OCI-LY1 (cell line): ENCODE measurements around the gene VDR.

Experiments
- H2AFZ ChIP-seq: fragments of 200-600 bp; sonication (generic), shearing (Covaris generic); 2 replicates; pipeline ENCODE4 v1.6.0; 2014; ENCODE audit warnings: antibody characterized with exemption, mild to moderate bottlenecking, low read length
- H3F3A ChIP-seq: fragments of 200-600 bp; sonication (generic), shearing (Covaris generic); 2 replicates; pipeline ENCODE4 v1.6.0; 2014; ENCODE audit warnings: mild to moderate bottlenecking, antibody characterized with exemption, low read length, moderate library complexity; ENCODE audit not compliant: insufficient read depth
- H3K27ac ChIP-seq: fragments of 200-600 bp; sonication (generic); 2 replicates; pipeline ENCODE4 v1.5.1; 2014; ENCODE audit warnings: low read length, mixed run types, mild to moderate bottlenecking, low read depth; ENCODE audit not compliant: poor library complexity, severe bottlenecking
- H3K27me3 ChIP-seq: fragments of 200-600 bp; sonication (generic); 2 replicates; pipeline ENCODE4 v1.6.0; 2014; ENCODE audit warnings: antibody characterized with exemption, mild to moderate bottlenecking, low read length, moderate library complexity; ENCODE audit not compliant: insufficient read depth
- H3K36me3 ChIP-seq: fragments of 200-600 bp; sonication (generic); 2 replicates; pipeline ENCODE4 v1.6.1; 2014; ENCODE audit warnings: mild to moderate bottlenecking, antibody characterized with exemption, low read length, moderate library complexity, mixed read lengths; ENCODE audit not compliant: insufficient read depth
- H3K4me1 ChIP-seq: fragments of 200-600 bp; sonication (generic); 2 replicates; pipeline ENCODE4 v1.5.1; 2014; ENCODE audit warnings: mild to moderate bottlenecking, low read length, moderate library complexity; ENCODE audit not compliant: insufficient read depth, severe bottlenecking
- H3K4me2 ChIP-seq: fragments of 200-600 bp; sonication (generic), shearing (Covaris generic); 2 replicates; pipeline ENCODE4 v1.6.1; 2014; ENCODE audit warnings: low read length
- H3K4me3 ChIP-seq: fragments of 200-600 bp; sonication (generic); 2 replicates; pipeline ENCODE4 v1.5.1; 2014; ENCODE audit warnings: low read length, low read depth, mild to moderate bottlenecking, mixed read lengths; ENCODE audit not compliant: poor library complexity, severe bottlenecking
- H3K79me2 ChIP-seq: fragments of 200-600 bp; shearing (Covaris generic); 2 replicates; pipeline ENCODE4 v1.6.1; 2016; ENCODE audit warnings: mixed run types, low read length, mixed read lengths; ENCODE audit not compliant: insufficient read depth
- H3K9ac ChIP-seq: fragments of 200-600 bp; sonication (generic), shearing (Covaris generic); 2 replicates; pipeline ENCODE4 v1.6.1; 2014; ENCODE audit warnings: mild to moderate bottlenecking, low read length, mixed read lengths
- H3K9me2 ChIP-seq: fragments of 200-600 bp; sonication (generic), shearing (Covaris generic); 2 replicates; pipeline ENCODE4 v1.6.1; 2014; ENCODE audit warnings: low read depth, mild to moderate bottlenecking, low read length, mixed read lengths
- H3K9me3 ChIP-seq: fragments of 200-600 bp; shearing (Covaris generic); 2 replicates; pipeline ENCODE4 v1.6.1; 2014; ENCODE audit warnings: low read length, mixed read lengths
- H4K20me1 ChIP-seq: fragments of 200-600 bp; sonication (generic), shearing (Covaris generic); 2 replicates; pipeline ENCODE4 v1.6.0; 2016; ENCODE audit warnings: mild to moderate bottlenecking, low read length; ENCODE audit not compliant: insufficient read depth
- CTCF ChIP-seq: fragments of 200-600 bp; sonication (generic), shearing (Covaris generic); IDR thresholded peaks from 2 replicates; pipeline ENCODE4 v1.5.1; 2017; ENCODE audit warnings: mild to moderate bottlenecking, antibody characterized with exemption, low read length, moderate library complexity, mixed read lengths
- EZH2 ChIP-seq: fragments of 200-600 bp; sonication (generic), shearing (Covaris generic); IDR thresholded peaks from 2 replicates; pipeline ENCODE4 v1.8.0; 2017; ENCODE audit warnings: borderline replicate concordance, mixed run types, mild to moderate bottlenecking, antibody characterized with exemption, low read length, moderate library complexity, mixed read lengths

VDR gene

GRCh38 chr12:47856721-47857575 lies 47.8 kb downstream of the VDR start:
- Histone ChIP-seq H3K9ac (no peak overlapping the region), H3K9me3 (no peaks in the 10 kb centered on the region), H3K27ac (no peak overlapping the region), H3K4me1 (no peaks in the 10 kb centered on the region), H3K4me3 (no peak overlapping the region), H3K79me2 (no peaks in the 10 kb centered on the region), H2AFZ (no peak overlapping the region), H3K9me2 (no peaks in the 10 kb centered on the region), H3K36me3 (no peaks in the 10 kb centered on the region), H3K27me3 (no peaks in the 10 kb centered on the region), H3K4me2 (no peak overlapping the region), H4K20me1 (no peaks in the 10 kb centered on the region), H3F3A (no peaks in the 10 kb centered on the region)
- no peak for TF ChIP-seq CTCF

GRCh38 chr12:47856094-47856493 lies 48.7 kb downstream of the VDR start:
- TF ChIP-seq EZH2 (no peak), CTCF (no peak)
- H3K79me2 ChIP-seq = no peaks in the 10 kb centered on the region

GRCh38 chr12:47855502-47855901 lies 49.3 kb downstream of the VDR start:
- 0 out of 2 replicates have a peak, but pooled peaks cover 4% of the 10 kb centered on the region for H3K27me3 ChIP-seq
- TF ChIP-seq CTCF = no peak
- TF ChIP-seq EZH2 = no peak
- no peak overlapping the region for H2AFZ ChIP-seq
- no peaks in the 10 kb centered on the region for H4K20me1 ChIP-seq
- H3K4me3 ChIP-seq = no peak overlapping the region
- no peaks in the 10 kb centered on the region for H3K9me3 ChIP-seq
- no peaks in the 10 kb centered on the region for H3K9me2 ChIP-seq
- H3F3A ChIP-seq = no peaks in the 10 kb centered on the region
- H3K4me2 ChIP-seq = no peak overlapping the region
- no peaks in the 10 kb centered on the region for H3K36me3 ChIP-seq
- H3K79me2 ChIP-seq = no peaks in the 10 kb centered on the region
- H3K4me1 ChIP-seq = no peaks in the 10 kb centered on the region
- H3K9ac ChIP-seq = no peak overlapping the region
- H3K27ac ChIP-seq = no peak overlapping the region

More at GRCh38 chr12:47856094-47856493, 48.7 kb downstream of the VDR start:
- Histone ChIP-seq H3K4me2 (no peak overlapping the region), H4K20me1 (no peaks in the 10 kb centered on the region), H3K9ac (no peak overlapping the region), H3K4me1 (no peaks in the 10 kb centered on the region), H3K36me3 (no peaks in the 10 kb centered on the region), H3K9me3 (no peaks in the 10 kb centered on the region), H2AFZ (no peak overlapping the region), H3F3A (no peaks in the 10 kb centered on the region), H3K27me3 (0 out of 2 replicates have a peak, but pooled peaks cover 4% of the 10 kb centered on the region), H3K9me2 (no peaks in the 10 kb centered on the region), H3K4me3 (no peak overlapping the region), H3K27ac (no peak overlapping the region)
